Lower leg skin (tissue), 4 donors: ENCODE measurements around the gene FFAR3. TPM values are rescaled to one million over a fixed set of nuclear protein-coding genes. Genes with fewer than 3 reads are reported as not detected.

Experiments
- DNase-seq, 2 donors: peaks; one replicate each; pipeline ENCODE4 v3.0.0-alpha.2; 2019; ENCODE audit warnings: low spot score in 2 of 2
- H3K4me3 ChIP-seq: fragments of 200-600 bp; sonication (generic); 2 replicates; pipeline ENCODE4 v1.5.1; 2017; ENCODE audit warnings: mild to moderate bottlenecking, low read depth; ENCODE audit not compliant: poor library complexity, severe bottlenecking
- POLR2A ChIP-seq, 2 donors: fragments of 450-650 bp; IDR thresholded peaks; one replicate each; pipeline ENCODE4 v1.6.1; 2016 to 2017; ENCODE audit warnings: antibody characterized with exemption in 2 of 2, mild to moderate bottlenecking in 1 of 2, moderate library complexity in 1 of 2
- WGBS, 2 donors: methylation state at CpG; one replicate each; pipeline ENCODE4 v1.1.5; 2018; 5-methylcytosine and 5-hydroxymethylcytosine counted together
- intact Hi-C: fragments of 100-400 bp; cut with DNase I; formaldehyde crosslinking; loops from one replicate; pipeline ENCODE4 v1.15.0; 2023; ENCODE audit warnings: low total_unique reads
- total RNA-seq, 4 donors: library from RNA; depleted of rRNA; stranded (reverse); fragments of >200 nt; gene quantifications; one replicate each; pipeline ENCODE4 v1.1.0, GENCODE V29; 2016
- TF ChIP-seq, protein P1 (sequence below), 3 donors: fragments of 450-650 bp; IDR thresholded peaks; one replicate each; pipeline ENCODE4 v1.5.1; 2016; ENCODE audit warnings: antibody characterized with exemption in 3 of 3, mild to moderate bottlenecking in 3 of 3, moderate library complexity in 2 of 3

The FFAR3 gene, protein sequence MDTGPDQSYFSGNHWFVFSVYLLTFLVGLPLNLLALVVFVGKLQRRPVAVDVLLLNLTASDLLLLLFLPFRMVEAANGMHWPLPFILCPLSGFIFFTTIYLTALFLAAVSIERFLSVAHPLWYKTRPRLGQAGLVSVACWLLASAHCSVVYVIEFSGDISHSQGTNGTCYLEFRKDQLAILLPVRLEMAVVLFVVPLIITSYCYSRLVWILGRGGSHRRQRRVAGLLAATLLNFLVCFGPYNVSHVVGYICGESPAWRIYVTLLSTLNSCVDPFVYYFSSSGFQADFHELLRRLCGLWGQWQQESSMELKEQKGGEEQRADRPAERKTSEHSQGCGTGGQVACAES
- not detected for total RNA-seq

DNA sequence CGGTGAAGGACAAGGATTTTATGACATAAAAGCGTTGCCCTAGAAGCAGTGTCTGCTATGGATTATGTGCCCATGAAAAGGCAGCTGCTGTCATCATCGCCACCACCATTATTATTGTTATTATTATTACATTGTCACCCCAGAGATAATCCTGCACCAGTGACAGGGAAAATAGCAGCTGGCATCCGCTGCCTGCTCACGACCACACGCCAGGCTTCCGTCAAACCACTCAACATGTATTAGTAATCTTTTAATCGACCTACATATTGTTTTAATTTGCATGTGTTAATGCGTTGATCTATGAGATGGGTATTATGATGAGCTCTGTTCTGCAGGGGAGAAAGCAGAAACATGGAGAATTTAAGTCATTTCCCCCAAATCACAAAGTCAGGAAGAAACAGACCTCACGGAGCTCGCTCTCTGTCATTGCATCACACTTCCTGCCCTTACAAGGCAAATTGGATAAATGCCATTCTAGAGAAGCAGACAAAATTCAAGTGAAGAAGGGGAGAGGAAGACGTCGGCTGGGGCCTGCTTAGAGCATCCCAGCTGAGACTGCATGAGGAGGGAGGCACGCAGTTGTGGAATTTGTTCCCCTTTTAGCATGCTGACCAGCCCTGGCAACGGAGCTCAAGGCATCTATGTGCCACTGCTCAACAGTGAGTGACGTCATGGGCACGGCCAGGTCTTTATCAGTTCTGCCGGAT lies at the start of gene FFAR3:
TSS of gene FFAR3 (plus strand) at position 594 of the 707 bp plus-strand sequence. CDS start 431 bp downstream, outside the sequence.
- WGBS, 2 donors: 29 to 33% methylated on average over 17 of the region's 18 CpGs
- no peak within 1 kb of the TSS for H3K4me3 ChIP-seq
- TF ChIP-seq, protein P1, sequence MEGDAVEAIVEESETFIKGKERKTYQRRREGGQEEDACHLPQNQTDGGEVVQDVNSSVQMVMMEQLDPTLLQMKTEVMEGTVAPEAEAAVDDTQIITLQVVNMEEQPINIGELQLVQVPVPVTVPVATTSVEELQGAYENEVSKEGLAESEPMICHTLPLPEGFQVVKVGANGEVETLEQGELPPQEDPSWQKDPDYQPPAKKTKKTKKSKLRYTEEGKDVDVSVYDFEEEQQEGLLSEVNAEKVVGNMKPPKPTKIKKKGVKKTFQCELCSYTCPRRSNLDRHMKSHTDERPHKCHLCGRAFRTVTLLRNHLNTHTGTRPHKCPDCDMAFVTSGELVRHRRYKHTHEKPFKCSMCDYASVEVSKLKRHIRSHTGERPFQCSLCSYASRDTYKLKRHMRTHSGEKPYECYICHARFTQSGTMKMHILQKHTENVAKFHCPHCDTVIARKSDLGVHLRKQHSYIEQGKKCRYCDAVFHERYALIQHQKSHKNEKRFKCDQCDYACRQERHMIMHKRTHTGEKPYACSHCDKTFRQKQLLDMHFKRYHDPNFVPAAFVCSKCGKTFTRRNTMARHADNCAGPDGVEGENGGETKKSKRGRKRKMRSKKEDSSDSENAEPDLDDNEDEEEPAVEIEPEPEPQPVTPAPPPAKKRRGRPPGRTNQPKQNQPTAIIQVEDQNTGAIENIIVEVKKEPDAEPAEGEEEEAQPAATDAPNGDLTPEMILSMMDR (IDR thresholded peaks at IDR 0.05): no peak
- no peak for TF ChIP-seq POLR2A (IDR thresholded peaks at IDR 0.05)
- peak; percentile 28 to 67 for DNase-seq
- intact Hi-C loops: loop anchor here (10.0 kb wide), 1 partner anchor 137 kb away; the partner anchor contains the start of gene KRTDAP

DNA sequence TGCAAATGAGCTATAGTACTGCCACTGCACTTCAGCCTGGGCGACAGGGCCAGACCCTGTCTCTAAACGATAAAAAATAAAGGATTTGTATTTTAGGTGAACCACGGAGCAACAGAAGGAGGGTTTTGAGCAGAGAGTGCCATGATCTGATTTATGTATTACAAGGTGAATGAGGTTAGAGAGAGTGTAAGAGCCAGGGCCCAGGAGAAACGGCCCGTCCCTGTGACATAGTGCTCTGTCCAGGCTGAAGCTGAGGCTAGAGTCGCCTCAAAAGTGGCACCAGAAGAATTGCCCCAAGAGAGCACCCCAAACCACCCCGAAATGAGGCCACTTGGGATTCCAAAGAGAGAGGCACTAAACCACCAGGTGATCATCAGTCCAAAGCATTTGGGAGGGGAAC lies 49.4 kb upstream of the FFAR3 start:
- 75 to 88% methylated on average over 7 of the region's 7 CpGs for WGBS, 2 donors
- intact Hi-C loops: no loop called here
- no peak for DNase-seq
- TF ChIP-seq, protein P1 (IDR thresholded peaks at IDR 0.05): no peak
- no peak for TF ChIP-seq POLR2A (IDR thresholded peaks at IDR 0.05)
- H3K4me3 ChIP-seq: no peak overlapping the region

DNA sequence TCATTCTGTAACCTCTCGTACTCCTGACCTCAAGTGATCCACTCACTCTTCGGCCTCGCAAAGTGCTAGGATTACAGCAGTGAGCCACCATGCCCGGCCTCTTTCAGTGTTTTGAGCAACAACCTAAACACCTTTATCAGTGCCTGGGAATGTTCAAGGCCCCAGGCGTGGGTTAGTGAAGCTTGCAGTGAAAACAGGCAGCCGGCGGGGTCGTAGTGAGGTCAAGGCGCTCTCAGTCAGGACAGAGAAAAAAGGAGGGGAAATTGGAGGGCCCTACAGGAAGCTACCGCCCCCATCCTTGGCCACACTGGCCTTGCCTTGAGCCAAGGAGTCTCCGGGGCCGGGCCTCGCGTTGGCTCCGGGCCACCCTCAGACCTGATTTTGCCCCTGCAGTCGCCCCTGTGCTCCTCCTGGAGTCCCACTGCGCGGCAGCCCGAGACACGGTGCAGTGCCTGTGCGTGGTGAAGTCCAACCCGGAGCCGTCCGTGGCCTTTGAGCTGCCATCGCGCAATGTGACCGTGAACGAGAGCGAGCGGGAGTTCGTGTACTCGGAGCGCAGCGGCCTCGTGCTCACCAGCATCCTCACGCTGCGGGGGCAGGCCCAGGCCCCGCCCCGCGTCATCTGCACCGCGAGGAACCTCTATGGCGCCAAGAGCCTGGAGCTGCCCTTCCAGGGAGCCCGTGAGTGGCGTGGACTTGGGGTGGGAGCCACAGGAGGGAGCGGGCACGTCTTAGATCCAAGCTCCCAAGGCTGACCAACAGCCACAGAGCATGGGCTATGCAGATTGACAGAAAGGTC lies 48.6 kb upstream of the FFAR3 start:
- 81 to 90% methylated on average over 40 to 47 of the region's 47 CpGs for WGBS, 2 donors
- no peak for DNase-seq
- H3K4me3 ChIP-seq: no peak overlapping the region
- intact Hi-C loops: no loop called here
- TF ChIP-seq, protein P1 (IDR thresholded peaks at IDR 0.05): no peak
- TF ChIP-seq POLR2A (IDR thresholded peaks at IDR 0.05): no peak

DNA sequence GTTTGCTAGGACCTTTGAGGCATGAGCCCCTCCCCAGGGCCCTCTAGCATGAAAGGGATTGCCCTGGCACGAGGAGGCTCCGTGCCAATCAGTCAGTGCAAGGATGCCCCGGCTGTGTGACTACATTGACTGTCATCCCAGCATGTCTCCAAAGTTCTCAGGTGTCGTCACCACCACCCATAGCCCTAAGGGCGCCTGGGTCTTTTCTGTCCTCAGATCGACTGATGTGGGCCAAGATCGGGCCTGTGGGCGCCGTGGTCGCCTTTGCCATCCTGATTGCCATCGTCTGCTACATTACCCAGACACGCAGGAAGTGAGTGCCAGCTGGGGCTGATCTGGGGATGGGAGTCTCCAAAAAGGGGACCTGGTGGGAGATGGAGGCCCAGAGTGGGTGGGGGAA lies 47.9 kb upstream of the FFAR3 start:
- WGBS, 2 donors: 79 to 82% methylated on average over 12 of the region's 12 CpGs
- DNase-seq: no peak
- intact Hi-C loops: no loop called here
- no peak overlapping the region for H3K4me3 ChIP-seq
- TF ChIP-seq POLR2A (IDR thresholded peaks at IDR 0.05): no peak
- TF ChIP-seq, protein P1 (IDR thresholded peaks at IDR 0.05): no peak

DNA sequence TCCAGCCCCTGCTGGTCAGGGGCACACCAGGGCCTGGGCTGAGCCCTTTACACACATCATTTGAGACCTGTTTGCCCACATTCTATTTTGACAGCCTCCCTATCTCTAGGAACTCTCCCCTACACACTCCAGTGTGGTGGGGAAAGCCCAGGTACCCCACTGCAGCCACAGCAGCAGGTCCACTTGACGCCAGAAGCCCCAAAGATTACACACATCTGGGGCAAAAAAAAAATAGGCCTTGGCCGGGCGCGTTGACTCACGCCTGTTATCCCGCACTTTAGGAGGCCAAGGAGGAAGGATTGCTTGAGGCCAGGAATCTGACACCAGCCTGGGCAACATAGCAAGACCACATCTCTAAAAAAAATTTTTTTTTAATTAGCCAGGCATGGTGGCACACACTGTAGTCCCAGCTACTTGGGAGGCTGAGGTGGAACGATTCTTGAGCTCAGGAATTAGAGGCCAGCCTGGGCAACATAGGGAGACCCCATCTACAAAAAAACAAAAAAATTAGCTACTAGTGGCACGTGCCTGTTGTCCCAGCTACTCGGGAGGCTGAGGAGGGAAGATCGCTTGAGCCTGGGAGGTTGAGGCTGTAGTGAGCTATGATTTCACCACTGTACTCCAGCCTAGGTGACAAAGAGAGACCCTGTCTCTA lies 47.3 kb upstream of the FFAR3 start:
- no peak overlapping the region for H3K4me3 ChIP-seq
- DNase-seq: no peak
- intact Hi-C loops: no loop called here
- WGBS, 2 donors: 87 to 93% methylated on average over 10 of the region's 10 CpGs
- TF ChIP-seq, protein P1 (IDR thresholded peaks at IDR 0.05): no peak
- no peak for TF ChIP-seq POLR2A (IDR thresholded peaks at IDR 0.05)
